Glomerular visceral epithelial cell (primary cell): ENCODE results near the gene ZCCHC17.

Source experiments
- DNase-seq: peaks from one replicate; pipeline ENCODE4 v3.0.0-alpha.2; 2016; ENCODE audit errors: extremely low spot score

Gene ZCCHC17

GRCh38 chr1:31393463-31393862 lies 96.6 kb downstream of the ZCCHC17 start:
- no peak for DNase-seq

- DNase-seq = peak; percentile 87
Observed at GRCh38 chr1:31394584-31395193, 97.9 kb downstream of the ZCCHC17 start.

GRCh38 chr1:31396633-31397351 lies 100.0 kb downstream of the ZCCHC17 start:
- DNase-seq = peak; percentile 43

- DNase-seq = peak; percentile 41
Observed at GRCh38 chr1:31397360-31398095, 100.7 kb downstream of the ZCCHC17 start.

- DNase-seq = no peak
Observed at GRCh38 chr1:31398246-31398645, 101.4 kb downstream of the ZCCHC17 start.

- no peak for DNase-seq
Observed at GRCh38 chr1:31399976-31400375, 103.1 kb downstream of the ZCCHC17 start.

- DNase-seq = no peak
Observed at GRCh38 chr1:31400393-31400792, 103.6 kb downstream of the ZCCHC17 start.

GRCh38 chr1:31401241-31401640 lies 104.4 kb downstream of the ZCCHC17 start:
- DNase-seq = no peak

GRCh38 chr1:31405578-31406245 lies 108.9 kb downstream of the ZCCHC17 start:
- no peak for DNase-seq

- no peak for DNase-seq
Observed at GRCh38 chr1:31407029-31407626, 110.3 kb downstream of the ZCCHC17 start.

GRCh38 chr1:31408788-31409318 lies 112.0 kb downstream of the ZCCHC17 start:
- no peak for DNase-seq

- DNase-seq = no peak
Observed at GRCh38 chr1:31409946-31410858, 113.4 kb downstream of the ZCCHC17 start.

- DNase-seq = no peak
Observed at GRCh38 chr1:31410871-31411270, 114.0 kb downstream of the ZCCHC17 start.

- no peak for DNase-seq
Observed at GRCh38 chr1:31412205-31412604, 115.4 kb downstream of the ZCCHC17 start.

GRCh38 chr1:31412732-31413404 lies 116.0 kb downstream of the ZCCHC17 start, which contains the start of gene SERINC2:
Gene SERINC2, plus strand, starts transcription at chr1:31413213. Its CDS starts 53 bp downstream, at chr1:31413266.
- DNase-seq = peak; percentile 42

- DNase-seq = peak; percentile 62
Observed at GRCh38 chr1:31413405-31414001, 116.7 kb downstream of the ZCCHC17 start.
